NCI-H2227 treated with DMSO at 0.1 percent for 48 hours (cell line): ENCODE measurements around the gene COMT.
"Not testable (repeated sequence)": the region's sequence is repeated elsewhere in the genome, so short reads cannot be mapped to it uniquely, and the experiment has no call there.

Source experiments
- DNase-seq: peaks from one replicate; lab custom pipeline; 2025; lab: John Stamatoyannopoulos, UW

Gene COMT

GRCh38 chr22:19929586-19930550 is 11.7 kb upstream of the COMT start:
- DNase-seq, result no peak

- no peak for DNase-seq
These were observed 10.8 kb upstream of the COMT start for GRCh38 chr22:19930551-19931486.

GRCh38 chr22:19931514-19931913 is 10.1 kb upstream of the COMT start:
- no peak for DNase-seq

GRCh38 chr22:19932367-19933206 is 9.0 kb upstream of the COMT start:
- no peak for DNase-seq

- no peak for DNase-seq
These were observed 8.0 kb upstream of the COMT start for GRCh38 chr22:19933341-19934241.

GRCh38 chr22:19935123-19935718 is 6.4 kb upstream of the COMT start:
- not testable (repeated sequence) for DNase-seq

- no peak for DNase-seq
These were observed 5.1 kb upstream of the COMT start for GRCh38 chr22:19936513-19936912.

GRCh38 chr22:19937616-19938473 is 3.7 kb upstream of the COMT start:
- DNase-seq, result no peak

GRCh38 chr22:19940536-19941364 is 822 bp upstream of the COMT start:
- DNase-seq, result no peak

GRCh38 chr22:19942157-19943081 is 847 bp downstream of the COMT start:
- no peak for DNase-seq

- no peak for DNase-seq
These were observed 1.8 kb downstream of the COMT start for GRCh38 chr22:19943082-19944026.

GRCh38 chr22:19948057-19948760 is 6.6 kb downstream of the COMT start:
- DNase-seq, result no peak

GRCh38 chr22:19951346-19951745 is 9.8 kb downstream of the COMT start:
- no peak for DNase-seq

GRCh38 chr22:19955241-19956128 is 13.9 kb downstream of the COMT start:
- DNase-seq, result no peak
